CD14-positive monocyte (primary cell): ENCODE results near the gene PCGF3. TPM values are rescaled to one million over a fixed set of nuclear protein-coding genes. Genes with fewer than 3 reads are reported as not detected.

Experiments used
- DNase-seq, 3 donors: peaks; one replicate each; pipeline ENCODE4 v3.0.0-alpha.2; 2011 to 2022
- H2AFZ ChIP-seq: 2 replicates; pipeline ENCODE4 v1.6.0; 2012; ENCODE audit warnings: mild to moderate bottlenecking, low read depth, low read length, inconsistent platforms; ENCODE audit not compliant: insufficient read depth, poor library complexity, severe bottlenecking
- H3K27ac ChIP-seq, 2 donors: 1 replicate in 1 of 2; 2 replicates in 1 of 2; pipeline ENCODE4 v1.5.1; 2012 to 2013; ENCODE audit warnings: low read length in 2 of 2, control low read depth in 1 of 2, inconsistent platforms in 1 of 2, low read depth in 1 of 2, mild to moderate bottlenecking in 1 of 2
- H3K27me3 ChIP-seq, 2 donors: one replicate each; pipeline versions ENCODE4 v1.6.0 to v1.6.1; 2011 to 2013; ENCODE audit warnings: low read length in 2 of 2; ENCODE audit not compliant: control insufficient read depth in 2 of 2, insufficient read depth in 2 of 2
- H3K36me3 ChIP-seq, 2 donors: replicated peaks in 1 of 2; 1 replicate in 1 of 2; 2 replicates in 1 of 2; pipeline versions ENCODE4 v1.5.1 to v1.6.1; 2012 to 2013; ENCODE audit warnings: low read length in 2 of 2, control low read depth in 1 of 2, inconsistent platforms in 1 of 2, mild to moderate bottlenecking in 1 of 2; ENCODE audit not compliant: insufficient read depth in 2 of 2, control insufficient read depth in 1 of 2
- H3K4me1 ChIP-seq, 2 donors: 1 replicate in 1 of 2; 2 replicates in 1 of 2; pipeline versions ENCODE4 v1.5.1 to v1.6.1; 2012 to 2013; ENCODE audit warnings: low read length in 2 of 2, control low read depth in 1 of 2, inconsistent platforms in 1 of 2, mild to moderate bottlenecking in 1 of 2, moderate library complexity in 1 of 2; ENCODE audit not compliant: insufficient read depth in 2 of 2, control insufficient read depth in 1 of 2
- H3K4me2 ChIP-seq: replicated peaks from 2 replicates; pipeline ENCODE3; 2012; ENCODE audit warnings: low read length, moderate library complexity, mild to moderate bottlenecking; ENCODE audit not compliant: poor library complexity, severe bottlenecking; ENCODE audit errors: extremely low read depth
- H3K4me3 ChIP-seq, 3 experiments: fragments of 200-600 bp in 1 of 3; sonication (generic) in 1 of 3; replicated peaks in 1 of 3; 1 replicate in 2 of 3; 2 replicates in 1 of 3; pipeline ENCODE4 v1.5.1; 2011 to 2013; ENCODE audit warnings: low read length in 3 of 3, mild to moderate bottlenecking in 3 of 3, control low read depth in 2 of 3, low read depth in 2 of 3, inconsistent platforms in 1 of 3, moderate library complexity in 1 of 3
- H3K79me2 ChIP-seq: 2 replicates; pipeline ENCODE4 v1.6.0; 2012; ENCODE audit warnings: mild to moderate bottlenecking, control low read depth, inconsistent platforms, low read length, moderate library complexity; ENCODE audit not compliant: insufficient read depth
- H3K9ac ChIP-seq: 2 replicates; pipeline ENCODE4 v1.6.0; 2017; ENCODE audit warnings: low read length, mild to moderate bottlenecking; ENCODE audit not compliant: insufficient read depth, poor library complexity, severe bottlenecking
- H3K9me3 ChIP-seq, 2 donors: replicated peaks in 1 of 2; 1 replicate in 1 of 2; 2 replicates in 1 of 2; pipeline versions ENCODE4 v1.5.1 to v1.6.1; 2012 to 2013; ENCODE audit warnings: low read length in 2 of 2, control low read depth in 1 of 2; ENCODE audit not compliant: control insufficient read depth in 1 of 2, insufficient read depth in 1 of 2
- H4K20me1 ChIP-seq: 2 replicates; pipeline ENCODE4 v1.6.0; 2012; ENCODE audit warnings: mild to moderate bottlenecking, low read length, control low read depth, moderate library complexity; ENCODE audit not compliant: insufficient read depth
- H3K27ac Mint-ChIP-seq, 7 donors: one replicate each; pipeline ENCODE4 v1.8.0; 2020; ENCODE audit warnings: mild to moderate bottlenecking in 7 of 7, mixed read lengths in 7 of 7, moderate library complexity in 6 of 7, inconsistent platforms in 2 of 7
- H3K27me3 Mint-ChIP-seq, 3 donors: one replicate each; pipeline ENCODE4 v1.8.0; 2021 to 2022; ENCODE audit warnings: low read depth in 3 of 3, mild to moderate bottlenecking in 3 of 3, mixed read lengths in 3 of 3, moderate library complexity in 3 of 3, inconsistent platforms in 1 of 3
- H3K36me3 Mint-ChIP-seq, 2 donors: one replicate each; pipeline ENCODE4 v1.8.0; 2020; ENCODE audit warnings: mixed read lengths in 2 of 2, inconsistent platforms in 1 of 2, mild to moderate bottlenecking in 1 of 2
- H3K4me1 Mint-ChIP-seq: one replicate; pipeline ENCODE4 v1.8.0; 2020; ENCODE audit warnings: mild to moderate bottlenecking, mixed read lengths
- H3K4me3 Mint-ChIP-seq, 2 donors: one replicate each; pipeline ENCODE4 v1.8.0; 2020; ENCODE audit warnings: mild to moderate bottlenecking in 2 of 2, mixed read lengths in 2 of 2, moderate library complexity in 1 of 2
- H3K9me3 Mint-ChIP-seq, 7 donors: one replicate each; pipeline ENCODE4 v1.8.0; 2020 to 2022; ENCODE audit warnings: mixed read lengths in 7 of 7, mild to moderate bottlenecking in 6 of 7, moderate library complexity in 6 of 7, inconsistent platforms in 2 of 7
- WGBS: methylation state at CpG from one replicate; pipeline ENCODE4 v1.1.5; 2013; ENCODE audit warnings: missing lambda C conversion rate; ENCODE audit not compliant: insufficient coverage; 5-methylcytosine and 5-hydroxymethylcytosine counted together
- intact Hi-C, 2 donors: fragments of 100-400 bp; cut with micrococcal nuclease; formaldehyde crosslinking; loops; one replicate each; pipeline versions ENCODE4 v1.15.0 to v1.15.1; 2023
- polyA plus RNA-seq, 3 donors: library from polyadenylated mRNA; depleted of rRNA in 1 of 3; unstranded in 2 of 3; stranded (reverse) in 1 of 3; fragments of 300-500 nt in 2 of 3; fragments of >200 nt in 1 of 3; fragmentation: Illumina TruSeq in 2 of 3; gene quantifications; 1 replicate in 2 of 3; 2 replicates in 1 of 3; pipeline ENCODE4 v1.2.3, GENCODE V29; 2012 to 2021
- TF ChIP-seq, protein P1 (sequence below): fragments of 200-600 bp; IDR thresholded peaks from one replicate; pipeline ENCODE4 v1.8.0; 2022; ENCODE audit warnings: antibody characterized with exemption, mild to moderate bottlenecking

The PCGF3 gene
- polyA plus RNA-seq, 3 donors = 7.0 to 163 (median 8.3) TPM

DNA sequence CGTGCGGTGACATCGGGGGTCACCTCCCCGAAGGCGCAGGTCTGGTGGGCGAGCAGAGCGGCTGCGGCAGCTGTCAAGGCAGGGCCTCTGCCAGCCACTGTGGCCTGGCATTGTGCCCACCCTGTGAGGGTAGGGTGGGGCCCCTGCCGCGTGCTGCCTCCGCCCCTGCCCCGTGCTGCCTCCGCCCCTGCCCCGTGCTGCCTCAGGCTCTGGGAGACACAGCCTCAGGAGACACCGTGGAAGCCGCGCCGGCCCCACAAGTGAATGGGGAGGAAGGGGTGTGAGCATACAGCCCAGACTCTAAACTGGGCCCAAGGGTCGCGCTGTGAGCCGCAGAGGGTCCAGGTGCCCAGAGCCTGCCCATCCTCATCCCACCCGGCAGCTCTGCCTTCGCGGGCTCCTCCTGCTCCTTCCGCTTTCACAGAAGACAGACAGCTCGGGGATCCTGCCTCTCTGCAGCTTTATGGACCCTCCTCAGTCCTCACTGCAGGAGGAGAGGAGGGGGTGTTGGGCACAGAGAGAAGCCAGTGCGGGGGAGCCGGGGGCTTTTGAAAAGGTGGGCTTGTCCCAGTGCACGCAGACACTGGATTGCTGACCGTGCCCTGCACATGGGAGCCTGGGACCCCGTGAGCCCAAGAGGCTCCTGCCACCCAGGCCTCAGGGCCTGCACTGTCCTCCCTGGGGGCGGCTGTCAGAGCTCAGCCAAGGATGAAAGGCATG, 27.4 kb downstream of the PCGF3 start:
- Histone ChIP-seq H3K9me3 (peaks cover 0 to 12% of the 10 kb centered on the region in 2 donors), H3K36me3 (peaks cover 64 to 80% of the 10 kb centered on the region in 2 donors), H3K4me2 (no peak overlapping the region), H3K4me3 (no peak overlapping the region), H3K9ac (no peak overlapping the region), H3K79me2 (peaks cover 6% of the 10 kb centered on the region), H3K27ac (no peak overlapping the region), H3K4me1 (no peaks in the 10 kb centered on the region), H2AFZ (no peak overlapping the region), H4K20me1 (peaks cover 21% of the 10 kb centered on the region), H3K27me3 (no peaks in the 10 kb centered on the region)
- Mint-ChIP-seq H3K27me3 (no peaks in the 10 kb centered on the region), H3K27ac (no peak overlapping the region), H3K9me3 (peaks cover 0 to 14% (median 7%) of the 10 kb centered on the region in 7 donors), H3K4me3 (no peak overlapping the region), H3K4me1 (no peaks in the 10 kb centered on the region), H3K36me3 (peaks cover 49 to 76% of the 10 kb centered on the region in 2 donors)
- TF ChIP-seq, protein P1, sequence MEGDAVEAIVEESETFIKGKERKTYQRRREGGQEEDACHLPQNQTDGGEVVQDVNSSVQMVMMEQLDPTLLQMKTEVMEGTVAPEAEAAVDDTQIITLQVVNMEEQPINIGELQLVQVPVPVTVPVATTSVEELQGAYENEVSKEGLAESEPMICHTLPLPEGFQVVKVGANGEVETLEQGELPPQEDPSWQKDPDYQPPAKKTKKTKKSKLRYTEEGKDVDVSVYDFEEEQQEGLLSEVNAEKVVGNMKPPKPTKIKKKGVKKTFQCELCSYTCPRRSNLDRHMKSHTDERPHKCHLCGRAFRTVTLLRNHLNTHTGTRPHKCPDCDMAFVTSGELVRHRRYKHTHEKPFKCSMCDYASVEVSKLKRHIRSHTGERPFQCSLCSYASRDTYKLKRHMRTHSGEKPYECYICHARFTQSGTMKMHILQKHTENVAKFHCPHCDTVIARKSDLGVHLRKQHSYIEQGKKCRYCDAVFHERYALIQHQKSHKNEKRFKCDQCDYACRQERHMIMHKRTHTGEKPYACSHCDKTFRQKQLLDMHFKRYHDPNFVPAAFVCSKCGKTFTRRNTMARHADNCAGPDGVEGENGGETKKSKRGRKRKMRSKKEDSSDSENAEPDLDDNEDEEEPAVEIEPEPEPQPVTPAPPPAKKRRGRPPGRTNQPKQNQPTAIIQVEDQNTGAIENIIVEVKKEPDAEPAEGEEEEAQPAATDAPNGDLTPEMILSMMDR = no peak
- intact Hi-C loops = no loop called here
- 68% methylated on average over 17 of the region's 32 CpGs for WGBS
- DNase-seq = no peak

DNA sequence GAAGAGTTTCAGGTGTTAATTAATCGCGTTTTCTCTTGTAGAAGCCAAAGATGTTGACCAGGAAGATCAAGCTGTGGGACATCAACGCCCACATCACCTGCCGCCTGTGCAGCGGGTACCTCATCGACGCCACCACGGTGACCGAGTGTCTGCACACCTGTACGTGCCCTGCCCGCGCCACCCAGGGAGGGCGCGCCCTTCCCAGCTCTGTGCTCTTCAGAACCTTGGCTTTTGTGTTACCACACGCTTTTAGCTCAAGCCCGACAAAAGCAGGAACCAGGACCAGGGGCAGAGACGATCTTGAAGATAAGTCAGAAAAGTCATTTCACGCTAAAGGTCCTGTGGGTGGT, 28.0 kb downstream of the PCGF3 start:
- peaks cover under 1% of the 10 kb centered on the region for H3K79me2 ChIP-seq
- H3K4me3 Mint-ChIP-seq = no peak overlapping the region
- H3K36me3 Mint-ChIP-seq = peaks cover 54 to 76% of the 10 kb centered on the region in 2 donors
- no peak overlapping the region for H3K27ac ChIP-seq
- TF ChIP-seq, protein P1 = no peak
- no peak overlapping the region for H3K4me2 ChIP-seq
- no peak overlapping the region for H3K4me3 ChIP-seq
- peaks cover 66 to 78% of the 10 kb centered on the region in 2 donors for H3K36me3 ChIP-seq
- peaks cover 16% of the 10 kb centered on the region for H4K20me1 ChIP-seq
- no peaks in the 10 kb centered on the region for H3K4me1 Mint-ChIP-seq
- H3K4me1 ChIP-seq = no peaks in the 10 kb centered on the region
- WGBS = 96% methylated on average over 17 of the region's 18 CpGs
- H3K9ac ChIP-seq = no peak overlapping the region
- no peak for DNase-seq
- no peaks in the 10 kb centered on the region for H3K27me3 Mint-ChIP-seq
- H3K27me3 ChIP-seq = no peaks in the 10 kb centered on the region
- H3K27ac Mint-ChIP-seq = no peak overlapping the region
- peaks cover 0 to 14% (median 7%) of the 10 kb centered on the region in 7 donors for H3K9me3 Mint-ChIP-seq
- H2AFZ ChIP-seq = no peak overlapping the region
- intact Hi-C loops = no loop called here
- peaks cover 0 to 12% of the 10 kb centered on the region in 2 donors for H3K9me3 ChIP-seq
